Pons (tissue), 1 donor: ENCODE results near the gene POLN.

ENCODE experiments used
- DNase-seq: peaks from one replicate; pipeline ENCODE4 v3.0.0-alpha.2; 2016; ENCODE audit warnings: low spot score

Gene POLN

GRCh38 chr4:2263926-2264321 lies 22.0 kb upstream of the POLN start:
- DNase-seq = no peak

- DNase-seq = no peak
Observed at GRCh38 chr4:2262944-2263250, 21.0 kb upstream of the POLN start.

DNA sequence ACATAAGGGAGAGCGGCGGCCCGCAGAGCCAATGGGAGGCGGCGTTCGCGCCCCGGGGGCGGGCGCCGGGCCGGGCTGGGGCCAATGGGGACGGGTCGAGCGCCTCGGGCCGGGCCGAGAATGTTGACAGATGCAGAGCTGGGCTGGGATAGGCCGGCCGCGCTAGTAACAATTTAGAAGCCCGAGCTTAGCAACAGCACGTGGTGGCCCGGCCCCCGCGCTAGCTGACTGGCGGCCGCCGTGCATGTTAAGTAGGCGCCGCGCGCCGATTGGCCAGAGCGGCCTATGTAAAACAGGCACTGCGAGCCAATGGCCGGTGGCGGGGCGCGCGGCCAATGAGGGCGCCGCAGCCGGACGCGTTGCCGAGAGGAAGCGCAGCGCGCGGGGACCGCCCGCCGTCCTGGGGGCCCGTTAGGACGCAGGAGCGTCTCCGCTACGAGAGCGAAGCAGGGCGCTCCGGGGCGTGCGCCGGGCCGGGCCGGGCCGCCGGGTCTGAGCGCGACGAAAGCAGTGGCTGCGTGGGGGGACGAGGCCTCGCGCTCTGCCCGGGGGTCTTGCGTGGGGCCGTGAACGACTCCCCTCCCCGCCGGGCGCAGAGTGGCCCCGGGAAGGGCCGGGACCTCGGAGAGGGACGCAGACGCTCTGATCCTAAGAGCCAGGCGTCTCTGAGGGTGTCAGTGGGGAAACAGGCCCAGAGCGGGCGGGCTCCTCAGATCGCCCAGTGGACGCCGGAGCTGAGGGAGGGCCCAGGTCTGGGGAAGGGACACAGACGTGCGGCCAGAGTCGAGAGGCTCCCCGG lies 20.4 kb upstream of the POLN start:
- DNase-seq = peak; percentile 99

DNA sequence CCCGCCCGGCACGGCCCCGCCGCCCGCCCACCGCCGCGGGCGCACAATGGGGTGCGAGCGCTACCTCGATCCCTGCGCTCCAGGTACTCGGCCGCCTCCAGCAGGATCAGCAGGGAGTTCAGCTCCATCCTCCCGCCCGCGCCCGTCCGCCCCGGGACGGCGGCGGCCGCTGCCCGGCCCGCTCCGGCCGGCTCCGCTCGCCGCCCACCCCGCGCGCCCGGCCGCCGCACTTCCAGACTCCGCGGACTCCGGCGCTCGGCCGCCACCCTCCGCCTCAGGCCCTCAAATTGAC lies 19.9 kb upstream of the POLN start, which contains the start of gene MXD4:
TSS of gene MXD4 (minus strand) at position 257 of the 292 bp plus-strand sequence. CDS start at position 128, 129 bp downstream.
- DNase-seq = no peak

DNA sequence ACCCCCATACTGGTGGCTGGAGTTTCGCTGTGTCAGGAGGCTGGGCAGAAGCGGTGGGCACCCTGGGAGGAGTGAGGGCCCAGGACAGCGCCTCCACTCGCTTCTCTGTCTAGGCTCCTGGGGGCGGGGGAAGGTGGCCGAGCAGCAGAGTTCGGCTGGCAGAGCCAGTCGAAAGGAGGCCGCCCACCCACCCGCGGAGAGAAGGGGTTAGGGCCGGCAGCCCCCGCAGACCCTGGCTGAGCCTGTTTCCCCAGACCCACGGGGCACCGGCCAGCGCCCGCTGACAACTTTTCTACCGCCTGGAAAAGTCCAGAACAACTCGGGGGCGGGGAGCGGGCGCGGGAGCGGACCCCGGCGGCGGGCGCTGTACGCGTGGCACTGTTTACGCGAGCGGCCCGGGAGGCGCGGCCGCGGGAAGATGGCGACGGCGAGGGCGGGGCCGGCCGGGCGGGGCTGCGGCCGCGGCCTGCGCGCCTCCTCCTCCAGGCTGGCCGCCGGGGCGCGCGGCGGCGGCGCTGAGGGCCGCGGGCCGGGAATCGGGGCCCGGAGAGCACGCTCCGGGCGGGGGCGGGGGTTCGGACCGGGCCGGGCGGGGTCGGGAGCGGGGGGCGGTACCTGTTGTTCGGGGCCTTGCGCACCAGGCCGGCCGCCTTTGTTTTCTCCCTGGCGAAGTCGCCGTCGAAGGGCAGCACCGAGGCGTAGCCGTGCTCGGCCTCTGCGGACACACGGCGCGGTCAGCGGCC lies 19.4 kb upstream of the POLN start:
- DNase-seq = no peak

DNA sequence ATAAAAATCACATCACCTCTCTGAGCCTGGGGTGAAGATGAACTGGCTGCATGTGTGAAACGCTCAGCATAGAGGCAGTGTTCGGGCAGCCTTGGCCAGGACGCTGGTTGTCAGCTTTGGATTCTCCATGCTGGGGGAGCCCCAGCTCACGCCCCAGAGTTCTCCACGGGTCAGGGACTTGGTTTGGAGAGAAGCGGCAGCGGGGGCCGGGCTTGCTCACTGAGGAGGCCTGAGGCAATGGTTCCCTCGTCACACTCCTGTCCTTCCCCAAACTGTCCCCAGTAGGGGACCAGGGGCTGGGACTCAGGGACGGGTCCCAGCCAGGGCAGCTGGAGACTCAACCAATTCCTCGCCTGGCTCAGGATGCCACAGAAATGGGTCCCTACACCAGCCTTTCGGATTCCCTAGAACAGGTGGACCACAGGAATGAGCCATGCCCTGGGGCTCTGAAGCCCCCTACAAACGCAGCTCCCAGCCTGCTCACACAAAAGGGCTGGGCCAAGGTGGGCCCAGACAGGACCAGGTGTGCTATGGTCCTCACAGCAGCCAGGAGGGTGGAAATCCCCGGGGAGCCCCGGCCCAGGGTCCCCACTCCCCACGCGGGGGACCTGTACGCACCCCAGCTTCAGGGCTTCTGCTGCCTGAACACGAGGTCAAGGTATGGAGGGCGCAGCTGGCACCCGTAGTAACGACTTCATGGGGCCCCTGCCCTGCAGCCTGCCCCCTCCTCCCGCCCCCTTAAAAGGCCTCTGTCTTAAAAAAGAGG lies 18.6 kb upstream of the POLN start:
- no peak for DNase-seq

DNA sequence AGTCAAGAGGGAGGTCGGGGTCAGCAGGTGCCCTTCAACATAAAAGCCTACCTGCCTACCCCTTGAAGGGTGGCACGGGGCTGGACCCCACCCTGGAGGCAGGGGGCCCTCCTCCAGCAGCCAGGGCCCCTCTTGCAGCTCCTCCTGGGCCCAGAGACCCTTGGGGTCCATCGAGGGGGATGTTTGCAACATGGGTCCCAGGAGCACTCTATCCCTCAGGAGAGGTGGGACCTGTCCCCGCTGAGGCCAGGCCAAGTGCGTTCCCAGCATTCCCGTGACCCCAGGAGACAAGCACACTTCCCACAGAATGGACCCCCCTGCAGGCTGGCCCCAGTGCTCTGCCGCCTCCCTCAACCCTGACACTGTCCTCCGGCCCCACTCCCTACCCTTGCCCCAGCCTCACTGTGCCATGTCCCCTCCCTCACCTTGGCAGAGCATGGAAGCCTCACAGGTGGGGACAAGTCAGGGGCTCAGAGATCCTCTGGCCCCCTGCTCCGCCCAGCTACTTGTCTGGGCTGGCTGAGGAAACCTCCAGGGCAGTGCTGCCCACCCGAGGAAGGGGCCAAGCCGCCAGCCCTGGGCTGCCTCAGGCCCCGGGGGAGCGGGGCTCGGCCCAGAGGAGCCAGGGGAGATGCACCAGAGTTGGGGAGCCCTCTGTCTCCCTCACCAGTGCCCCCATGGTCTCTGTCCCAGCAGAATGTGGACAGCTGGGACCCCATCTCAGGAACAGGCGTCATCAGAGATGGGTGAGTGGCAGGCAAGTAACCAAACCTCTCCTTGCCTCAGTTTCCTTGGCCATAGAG lies 17.8 kb upstream of the POLN start:
- no peak for DNase-seq

GRCh38 chr4:2259036-2259540 lies 17.2 kb upstream of the POLN start:
- no peak for DNase-seq

GRCh38 chr4:2258091-2259035 lies 16.4 kb upstream of the POLN start:
- no peak for DNase-seq

GRCh38 chr4:2257361-2258081 lies 15.6 kb upstream of the POLN start:
- no peak for DNase-seq

DNA sequence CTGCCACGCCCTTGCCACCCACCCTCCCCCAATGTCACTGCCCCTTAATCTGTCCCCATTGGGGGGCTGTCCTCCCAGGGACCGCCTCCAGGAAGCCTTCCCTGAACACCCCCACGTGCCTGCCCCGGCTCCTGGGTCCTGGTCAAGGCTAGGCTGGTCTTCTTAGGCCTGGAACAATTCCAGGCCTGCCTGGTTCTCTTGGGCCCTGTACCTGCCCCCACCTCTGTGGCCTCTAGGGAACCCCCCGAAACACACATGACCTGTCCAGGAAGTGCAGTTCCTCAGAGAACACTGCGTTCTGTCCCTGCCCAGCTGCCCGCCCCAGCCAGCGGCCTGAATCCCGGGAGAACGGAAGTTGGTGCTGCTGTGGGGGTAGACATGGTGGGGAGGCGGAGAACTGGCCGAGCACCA lies 14.9 kb upstream of the POLN start:
- no peak for DNase-seq

GRCh38 chr4:2256156-2256731 lies 14.3 kb upstream of the POLN start:
- no peak for DNase-seq

DNA sequence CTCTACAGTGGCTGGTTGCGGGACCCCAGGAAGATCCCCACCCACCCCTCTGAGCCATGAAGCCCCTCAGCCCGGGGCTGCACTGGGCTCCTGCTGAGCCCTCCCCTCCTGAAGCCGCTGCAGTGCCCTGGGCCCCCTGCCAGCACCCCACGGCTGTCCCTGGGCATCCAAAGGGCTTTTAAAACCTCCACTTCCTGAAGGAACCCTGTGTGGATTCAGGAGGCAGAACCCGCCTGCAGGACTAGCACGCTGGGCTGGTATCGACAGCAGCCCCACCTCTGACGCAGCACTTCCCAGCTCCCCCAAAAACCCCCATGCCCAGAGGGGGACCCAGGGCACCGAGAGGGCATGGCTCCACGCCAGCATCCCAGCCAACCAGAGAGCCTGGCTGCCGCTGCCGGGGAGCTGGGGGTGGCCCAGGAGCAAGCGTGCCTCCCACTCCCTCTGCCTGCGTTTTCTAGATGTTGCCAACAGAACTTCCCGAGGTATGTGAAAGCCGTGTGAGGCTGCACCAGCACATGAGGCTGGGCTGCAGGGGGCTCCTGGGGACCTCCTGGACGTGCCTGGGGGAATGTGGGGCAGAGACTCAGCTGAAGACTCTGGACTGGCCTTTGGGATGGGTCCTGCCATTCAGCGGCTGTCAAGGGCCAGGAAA lies 13.7 kb upstream of the POLN start:
- DNase-seq = no peak

DNA sequence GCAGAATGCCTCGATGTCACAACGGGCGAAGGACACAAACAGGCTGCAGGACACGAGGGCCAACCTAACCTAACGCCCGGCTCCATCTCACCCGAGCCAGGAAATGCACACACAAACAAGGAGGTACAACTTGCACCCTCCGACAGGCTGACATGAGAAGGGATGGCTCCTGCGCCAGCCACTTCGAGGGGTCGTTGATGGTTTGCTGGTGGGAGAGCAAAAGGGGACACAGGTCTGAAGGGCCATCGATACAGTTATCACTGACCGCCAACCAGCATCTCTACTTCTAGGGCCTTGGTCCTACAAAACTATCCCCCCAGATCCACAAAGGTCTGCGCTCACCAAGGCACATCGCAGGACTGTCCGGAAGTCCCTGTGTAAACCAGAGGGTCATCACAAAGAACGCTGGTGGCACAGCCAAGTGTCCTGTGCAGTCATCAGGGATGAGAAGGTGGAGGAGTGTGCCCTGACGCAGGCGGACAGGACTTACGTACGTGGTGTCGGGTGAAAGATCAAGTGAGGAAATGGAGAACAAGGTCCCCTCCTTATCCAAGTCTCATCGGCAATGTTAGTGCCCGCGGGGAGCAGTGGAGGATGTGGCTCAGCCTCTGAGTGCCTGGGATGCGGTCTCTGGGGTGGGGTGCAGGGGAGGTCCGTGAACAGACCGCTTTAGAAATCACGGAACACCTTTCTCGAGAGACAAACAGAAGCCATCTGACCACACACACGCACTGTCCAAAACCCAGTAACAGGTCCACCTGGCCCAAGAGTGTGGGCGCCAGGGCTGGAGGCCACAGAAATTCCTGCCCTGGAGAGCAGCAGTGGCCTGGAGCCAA lies 13.0 kb upstream of the POLN start:
- no peak for DNase-seq

DNA sequence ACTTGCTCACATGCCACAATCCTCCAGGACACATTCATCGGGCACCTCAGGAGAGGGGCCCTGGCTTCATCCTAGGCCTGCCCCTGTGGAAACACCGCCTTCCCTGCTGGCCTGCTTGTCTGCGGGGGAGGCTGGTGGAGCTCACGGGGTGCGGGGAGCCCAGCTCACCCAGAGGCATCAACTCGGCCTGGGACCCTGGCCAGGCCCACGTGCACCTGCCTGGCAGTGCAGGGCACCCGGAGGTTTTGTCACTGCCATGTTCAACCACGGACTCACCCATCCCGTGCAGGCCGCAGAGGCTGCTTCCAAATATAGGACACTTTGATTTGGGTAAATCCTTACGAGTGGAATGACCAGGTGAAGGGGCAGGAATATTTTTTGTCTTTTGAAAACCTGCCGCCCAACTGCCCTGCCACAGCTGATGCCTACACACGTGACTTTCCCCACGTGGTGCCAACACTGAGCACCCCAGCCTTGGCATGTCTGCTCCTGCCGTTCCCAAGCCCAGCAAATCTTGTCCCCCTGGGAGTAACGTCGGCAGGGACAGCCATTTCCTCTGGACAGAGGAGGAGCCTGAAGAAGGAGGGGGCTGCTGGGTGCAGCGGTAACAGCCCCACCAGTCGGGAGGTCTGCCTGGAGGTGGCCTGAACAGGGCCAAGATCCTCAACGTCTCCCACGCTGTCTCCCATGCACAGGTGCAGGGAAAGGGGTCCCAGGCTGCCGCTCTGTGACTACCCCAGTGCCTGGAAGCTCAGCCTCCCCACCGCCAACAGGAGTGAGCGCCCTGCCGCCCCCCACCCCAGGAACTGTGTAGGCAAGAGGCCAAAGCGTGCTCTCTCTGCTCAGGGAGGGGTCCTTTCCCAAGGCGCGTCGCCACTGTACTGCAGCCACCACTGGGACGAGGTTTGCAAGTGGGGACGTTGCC lies 11.5 kb upstream of the POLN start:
- DNase-seq = no peak

DNA sequence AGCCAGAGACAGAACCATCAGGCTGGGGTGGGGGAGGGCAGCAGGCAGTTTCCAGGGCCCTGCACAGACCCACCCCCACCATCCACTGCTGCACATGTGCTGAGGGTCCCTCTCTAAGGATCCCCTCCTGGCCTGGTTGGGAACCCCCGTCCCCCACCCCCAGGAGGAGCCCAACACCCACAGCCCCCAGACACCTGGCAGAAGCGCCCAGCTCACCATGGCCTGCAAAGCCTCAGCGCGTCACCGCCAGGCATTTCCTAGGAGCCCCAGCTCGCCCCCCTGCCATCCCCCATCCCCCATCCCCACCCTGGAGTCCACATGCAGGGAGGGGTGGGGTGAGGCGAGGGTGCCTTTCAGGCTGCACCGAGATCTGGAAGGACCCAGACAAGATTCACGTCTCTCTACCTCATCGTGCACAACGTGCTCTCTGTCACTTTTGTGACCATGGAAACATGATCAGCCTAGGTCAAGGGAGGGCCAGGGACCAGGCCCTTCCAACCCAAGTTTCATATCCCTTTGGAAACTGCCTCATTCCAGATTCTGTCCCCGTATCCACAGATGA lies 10.7 kb upstream of the POLN start:
- no peak for DNase-seq
